ENCODE data around the gene STPG1.
A peak's percentile ranks its signal among the peaks of the same experiment; 100 is the strongest.

Gene STPG1

GRCh38 chr1:24392982-24393650 is 20.5 kb downstream of the STPG1 start:
- no peak for DNase-seq

- no peak for DNase-seq
Measured at GRCh38 chr1:24392604-24392946, 21.0 kb downstream of the STPG1 start.

GRCh38 chr1:24391882-24392603 is 21.5 kb downstream of the STPG1 start:
- peak; percentile 47 for DNase-seq

- peak; percentile 51 for DNase-seq
Measured at GRCh38 chr1:24390924-24391782, 22.4 kb downstream of the STPG1 start.

- no peak for DNase-seq
Measured at GRCh38 chr1:24389231-24389678, 24.3 kb downstream of the STPG1 start.

- DNase-seq, result no peak
Measured at GRCh38 chr1:24388331-24388885, 25.2 kb downstream of the STPG1 start.

GRCh38 chr1:24387636-24388175 is 25.9 kb downstream of the STPG1 start:
- no peak for DNase-seq

GRCh38 chr1:24386931-24387330 is 26.7 kb downstream of the STPG1 start:
- DNase-seq, result no peak

GRCh38 chr1:24386241-24386640 is 27.3 kb downstream of the STPG1 start:
- no peak for DNase-seq

- no peak for DNase-seq
Measured at GRCh38 chr1:24385160-24385940, 28.2 kb downstream of the STPG1 start.

- no peak for DNase-seq
Measured at GRCh38 chr1:24384251-24385090, 29.1 kb downstream of the STPG1 start.

GRCh38 chr1:24383381-24383940 is 30.1 kb downstream of the STPG1 start:
- DNase-seq, result no peak

- no peak for DNase-seq
Measured at GRCh38 chr1:24382165-24382577, 31.4 kb downstream of the STPG1 start.

- DNase-seq, result no peak
Measured at GRCh38 chr1:24381256-24381655, 32.3 kb downstream of the STPG1 start.

GRCh38 chr1:24380508-24380907 is 33.1 kb downstream of the STPG1 start:
- no peak for DNase-seq

GRCh38 chr1:24379733-24380315 is 33.8 kb downstream of the STPG1 start:
- DNase-seq, result no peak

- DNase-seq, result no peak
Measured at GRCh38 chr1:24374891-24375786, 38.4 kb downstream of the STPG1 start.

- no peak for DNase-seq
Measured at GRCh38 chr1:24373710-24374109, 39.9 kb downstream of the STPG1 start.

GRCh38 chr1:24373044-24373443 is 40.5 kb downstream of the STPG1 start:
- DNase-seq, result no peak
